K562 (cell line): Measurements from ENCODE around the gene GLRX5. TPM values are rescaled to one million over a fixed set of nuclear protein-coding genes. Genes with fewer than 3 reads are reported as not detected.

ENCODE experiments used
- DEAF1 ChIP-seq: fragments of 450-650 bp; formaldehyde crosslinking; IDR thresholded peaks from 2 replicates; pipeline ENCODE4 v1.4.0; 2020; ENCODE audit warnings: mild to moderate bottlenecking, moderate library complexity
- L3MBTL2 ChIP-seq: fragments of 450-650 bp; IDR thresholded peaks from 2 replicates; pipeline ENCODE4 v1.6.1; 2016; ENCODE audit warnings: mild to moderate bottlenecking, moderate library complexity
- MYC ChIP-seq, 2 experiments: fragments of 250-450 bp in 1 of 2; sonication (Bioruptor Pico) in 1 of 2; IDR thresholded peaks; 2 replicates each; pipeline versions ENCODE4 v1.5.1 to v1.6.1; 2012 to 2021; ENCODE audit warnings: low read depth in 2 of 2, borderline replicate concordance in 1 of 2, improper control_type of control experiment in 1 of 2, low read length in 1 of 2, mild to moderate bottlenecking in 1 of 2, moderate library complexity in 1 of 2
- NFIX ChIP-seq: fragments of 250-450 bp; sonication (Bioruptor Pico); IDR thresholded peaks from 2 replicates; pipeline ENCODE4 v1.4.0; 2020; ENCODE audit warnings: low read depth, mild to moderate bottlenecking, moderate library complexity
- NRF1 ChIP-seq, 2 experiments: fragments of 450-650 bp; IDR thresholded peaks in 1 of 2; conservative IDR thresholded peaks in 1 of 2; 2 replicates each; pipeline ENCODE4 v1.6.1; 2014; ENCODE audit warnings: mild to moderate bottlenecking in 2 of 2
- POLR2AphosphoS5 ChIP-seq: IDR thresholded peaks from 2 replicates; pipeline ENCODE4 v1.6.1; 2011; ENCODE audit warnings: mild to moderate bottlenecking, low read depth, low read length, moderate library complexity; ENCODE audit not compliant: control insufficient read depth, insufficient read depth
- POLR2G ChIP-seq: fragments of 200-400 bp; formaldehyde crosslinking; IDR thresholded peaks from 2 replicates; pipeline ENCODE4 v1.6.1; 2017; ENCODE audit warnings: low read depth, mild to moderate bottlenecking, antibody characterized with exemption, low read length, moderate library complexity
- ZFP36 ChIP-seq: fragments of 150-350 bp; IDR thresholded peaks from 2 replicates; pipeline ENCODE4 v1.6.1; 2018; ENCODE audit warnings: low read length, low read depth; ENCODE audit not compliant: partially characterized antibody
- ZNF584 ChIP-seq: fragments of 200-800 bp; sonication (Bioruptor generic); IDR thresholded peaks from 2 replicates; pipeline ENCODE4 v1.6.1; 2016; ENCODE audit warnings: low read depth, mild to moderate bottlenecking, missing genetic modification characterization, missing compliant biosample characterization
- polyA plus RNA-seq, 8 experiments: library from polyadenylated mRNA; depleted of rRNA in 4 of 8; stranded (reverse) in 5 of 8; unstranded in 3 of 8; fragments of >200 nt; fragmentation: Nextera tagmentation in 2 of 8; fragmentation: Illumina TruSeq in 1 of 8; extraction: Ambion mirVana in 2 of 8; extraction: Trizol in 1 of 8; gene quantifications; 2 replicates each; pipeline versions ENCODE4 v1.2.1 to v1.2.3, GENCODE V29; 2011 to 2014; ENCODE audit warnings: inconsistent platforms in 1 of 8, missing spikeins in 1 of 8
- total RNA-seq, 7 experiments: library from RNA; depleted of rRNA in 6 of 7; stranded (reverse); fragments of >200 nt in 6 of 7; fragmentation: Illumina TruSeq in 2 of 7; extraction: Trizol in 2 of 7; gene quantifications; 2 replicates each; pipeline versions ENCODE4 v1.2.1 to v1.2.3, GENCODE V29; 2011 to 2021; ENCODE audit warnings: low replicate concordance in 1 of 7
- TF ChIP-seq, protein P1 (sequence below), 3 experiments: IDR thresholded peaks in 2 of 3; conservative IDR thresholded peaks in 1 of 3; 2 replicates each; pipeline ENCODE4 v1.5.1; 2011 to 2012; ENCODE audit warnings: low read length in 3 of 3, mild to moderate bottlenecking in 3 of 3, control low read depth in 2 of 3, improper control_type of control experiment in 1 of 3, inconsistent platforms in 1 of 3, low read depth in 1 of 3, mixed read lengths in 1 of 3, moderate library complexity in 1 of 3; ENCODE audit not compliant: insufficient read depth in 2 of 3
- TF ChIP-seq, protein P2 (sequence below): fragments of 450-650 bp; IDR thresholded peaks from 2 replicates; pipeline ENCODE4 v1.6.1; 2018; ENCODE audit warnings: mild to moderate bottlenecking, low read depth; ENCODE audit not compliant: partially characterized antibody

Gene GLRX5
- total and polyA plus RNA-seq, 9 of the 15 experiments (the other 6 are each of a cell fraction or from before 2014, with no cell fraction given): 16.7 to 96.8 (median 66.8) TPM

- 0 out of 2 replicates have a peak, but pooled peaks have one; percentile 20 for TF ChIP-seq MYC (IDR thresholded peaks at IDR 0.05; ENCODE audit: low read depth, low read length)
- TF ChIP-seq MYC (CRISPR knock-in tag; IDR thresholded peaks at IDR 0.05; ENCODE audit: borderline replicate concordance, low read depth): no peak
- TF ChIP-seq POLR2G: peak; percentile 39; the same call in 1 of the 2 replicates
- no peak for TF ChIP-seq POLR2AphosphoS5
- TF ChIP-seq, protein P1, sequence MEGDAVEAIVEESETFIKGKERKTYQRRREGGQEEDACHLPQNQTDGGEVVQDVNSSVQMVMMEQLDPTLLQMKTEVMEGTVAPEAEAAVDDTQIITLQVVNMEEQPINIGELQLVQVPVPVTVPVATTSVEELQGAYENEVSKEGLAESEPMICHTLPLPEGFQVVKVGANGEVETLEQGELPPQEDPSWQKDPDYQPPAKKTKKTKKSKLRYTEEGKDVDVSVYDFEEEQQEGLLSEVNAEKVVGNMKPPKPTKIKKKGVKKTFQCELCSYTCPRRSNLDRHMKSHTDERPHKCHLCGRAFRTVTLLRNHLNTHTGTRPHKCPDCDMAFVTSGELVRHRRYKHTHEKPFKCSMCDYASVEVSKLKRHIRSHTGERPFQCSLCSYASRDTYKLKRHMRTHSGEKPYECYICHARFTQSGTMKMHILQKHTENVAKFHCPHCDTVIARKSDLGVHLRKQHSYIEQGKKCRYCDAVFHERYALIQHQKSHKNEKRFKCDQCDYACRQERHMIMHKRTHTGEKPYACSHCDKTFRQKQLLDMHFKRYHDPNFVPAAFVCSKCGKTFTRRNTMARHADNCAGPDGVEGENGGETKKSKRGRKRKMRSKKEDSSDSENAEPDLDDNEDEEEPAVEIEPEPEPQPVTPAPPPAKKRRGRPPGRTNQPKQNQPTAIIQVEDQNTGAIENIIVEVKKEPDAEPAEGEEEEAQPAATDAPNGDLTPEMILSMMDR (IDR thresholded peaks at IDR 0.05 in 2 of 3, conservative IDR thresholded peaks at IDR 0.05 in 1 of 3; ENCODE audit: insufficient read depth in 2 of 3, low read depth in 1 of 3, low read length in 3 of 3): peak; percentile 36 to 67 (median 44); a peak in 5 of 6 replicates
- TF ChIP-seq, protein P2, sequence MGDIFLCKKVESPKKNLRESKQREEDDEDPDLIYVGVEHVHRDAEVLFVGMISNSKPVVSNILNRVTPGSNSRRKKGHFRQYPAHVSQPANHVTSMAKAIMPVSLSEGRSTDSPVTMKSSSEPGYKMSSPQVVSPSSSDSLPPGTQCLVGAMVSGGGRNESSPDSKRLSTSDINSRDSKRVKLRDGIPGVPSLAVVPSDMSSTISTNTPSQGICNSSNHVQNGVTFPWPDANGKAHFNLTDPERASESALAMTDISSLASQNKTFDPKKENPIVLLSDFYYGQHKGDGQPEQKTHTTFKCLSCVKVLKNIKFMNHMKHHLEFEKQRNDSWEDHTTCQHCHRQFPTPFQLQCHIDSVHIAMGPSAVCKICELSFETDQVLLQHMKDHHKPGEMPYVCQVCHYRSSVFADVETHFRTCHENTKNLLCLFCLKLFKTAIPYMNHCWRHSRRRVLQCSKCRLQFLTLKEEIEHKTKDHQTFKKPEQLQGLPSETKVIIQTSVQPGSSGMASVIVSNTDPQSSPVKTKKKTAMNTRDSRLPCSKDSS: no peak
- peak; percentile 67 for TF ChIP-seq ZFP36
- no peak for TF ChIP-seq ZNF584
- no peak for TF ChIP-seq DEAF1 (CRISPR knock-in tag)
- peak; percentile 70 to 77 for TF ChIP-seq NRF1 (conservative IDR thresholded peaks at IDR 0.05 in 1 of 2, IDR thresholded peaks at IDR 0.05 in 1 of 2)
- no peak for TF ChIP-seq NFIX (CRISPR knock-in tag)
- peak; percentile 63; the same call in 1 of the 2 replicates for TF ChIP-seq L3MBTL2
Observed at GRCh38 chr14:95515596-95516552, 19.0 kb upstream of the GLRX5 start (continued).
